Thyroid gland (tissue), 4 donors: Measurements from ENCODE around the gene C1orf52. TPM values are rescaled to one million over a fixed set of nuclear protein-coding genes. Genes with fewer than 3 reads are reported as not detected.
A peak's percentile ranks its signal among the peaks of the same experiment; 100 is the strongest.

Experiments used
- DNase-seq, 2 donors: peaks; one replicate each; pipeline ENCODE4 v3.0.0-alpha.2; 2019
- H3K27ac ChIP-seq, 3 donors: fragments of 200-600 bp; sonication (generic); 1 replicate in 2 of 3; 2 replicates in 1 of 3; pipeline ENCODE4 v1.5.1; 2016 to 2019; ENCODE audit warnings: mild to moderate bottlenecking in 1 of 3, moderate library complexity in 1 of 3
- H3K27me3 ChIP-seq: fragments of 200-600 bp; sonication (generic); one replicate; pipeline ENCODE4 v1.5.1; 2019
- H3K36me3 ChIP-seq, 2 donors: fragments of 200-600 bp; sonication (generic); one replicate each; pipeline ENCODE4 v1.5.1; 2016 to 2019
- H3K4me1 ChIP-seq, 2 donors: fragments of 200-600 bp; sonication (generic); one replicate each; pipeline ENCODE4 v1.5.1; 2017 to 2019
- H3K4me3 ChIP-seq, 3 donors: fragments of 200-600 bp; sonication (generic); replicated peaks in 1 of 3; 1 replicate in 2 of 3; 2 replicates in 1 of 3; pipeline ENCODE4 v1.5.1; 2016; ENCODE audit warnings: mild to moderate bottlenecking in 1 of 3
- H3K9me3 ChIP-seq: fragments of 200-600 bp; sonication (generic); one replicate; pipeline ENCODE4 v1.5.1; 2017
- CTCF ChIP-seq, 6 experiments: fragments of 200-600 bp in 3 of 6; fragments of 450-650 bp in 3 of 6; sonication (generic) in 3 of 6; IDR thresholded peaks; one replicate each; pipeline ENCODE4 v1.5.1; 2016 to 2019; ENCODE audit warnings: antibody characterized with exemption in 6 of 6, mild to moderate bottlenecking in 2 of 6, inconsistent platforms in 1 of 6, moderate library complexity in 1 of 6
- POLR2A ChIP-seq, 2 donors: fragments of 450-650 bp; IDR thresholded peaks; one replicate each; pipeline ENCODE4 v1.6.1; 2017; ENCODE audit warnings: antibody characterized with exemption in 2 of 2, mild to moderate bottlenecking in 2 of 2, moderate library complexity in 1 of 2
- WGBS, 2 donors: methylation state at CpG; one replicate each; pipeline ENCODE4 v1.1.5; 2017; 5-methylcytosine and 5-hydroxymethylcytosine counted together
- intact Hi-C: fragments of 100-400 bp; cut with DNase I; formaldehyde crosslinking; loops from one replicate; pipeline ENCODE4 v1.15.1; 2023
- small RNA-seq: library from RNA; depleted of rRNA; stranded (forward); fragments of <200 nt; gene quantifications from one replicate; pipeline ENCODE3, GENCODE V24; 2016
- total RNA-seq, 4 donors: library from RNA; depleted of rRNA; stranded (reverse); fragments of >200 nt; gene quantifications; one replicate each; pipeline ENCODE4 v1.2.3, GENCODE V29; 2016

Gene C1orf52
- total RNA-seq, 4 donors from 2014 or later, result 9.0 to 28.7 (median 17.5) TPM

- TF ChIP-seq CTCF (IDR thresholded peaks at IDR 0.05) (no peak), POLR2A (IDR thresholded peaks at IDR 0.05) (peak; percentile 73 to 95)
- intact Hi-C loops, result loop anchor here (5.0 kb wide), 1 partner anchor 57 kb away; the partner anchor contains the start of gene C1orf52
- 0% methylated on average over 5 of the region's 99 CpGs; no CpG with 5 or more reads in 1 of the 2 donors for WGBS, 2 donors
Observed at GRCh38 chr1:85200463-85201339, 58.8 kb downstream of the C1orf52 start, which contains the start of gene SYDE2. TSS of gene SYDE2 (minus strand) at chr1:85201016. CDS start at chr1:85200996, 20 bp downstream.

More at GRCh38 chr1:85200463-85201339, 58.8 kb downstream of the C1orf52 start, which contains the start of gene SYDE2:
- Histone ChIP-seq H3K36me3 (no peaks in the 10 kb centered on the region), H3K4me1 (peaks cover 0 to 19% of the 10 kb centered on the region in 2 donors), H3K27ac (peak within 1 kb of the TSS; percentile 95 to 97 (median 95)), H3K27me3 (no peaks in the 10 kb centered on the region), H3K9me3 (no peaks in the 10 kb centered on the region), H3K4me3 (peak within 1 kb of the TSS; percentile 65 to 80 (median 72))
- peak; percentile 89 to 91 for DNase-seq

Small RNA genes within 50 kb of the gene (small RNA-seq; reads per million reads assigned to genes)
- gene RF00019, result not detected

Other genes with a start within 250 kb of the C1orf52 start
- 1 to 10 TPM; 1.8 to 8.3 (median 3.4) TPM for gene MCOLN3, start 211.2 kb downstream of the C1orf52 start, total RNA-seq
- gene SYDE2, start 58.6 kb downstream of the C1orf52 start, total RNA-seq, result 10 to 100 TPM; 15.2 to 30.8 (median 20.5) TPM
- gene BCL10, start 17.0 kb upstream of the C1orf52 start, total RNA-seq, result 10 to 100 TPM; 13.6 to 28.5 (median 15.1) TPM
- 10 to 100 TPM; 17.5 to 64.2 (median 40.0) TPM for gene DDAH1, start 205.5 kb upstream of the C1orf52 start, total RNA-seq